GM13977 (cell line): ENCODE results near the gene PACSIN2.

Source experiments
- DNase-seq: peaks from one replicate; pipeline ENCODE4 v3.0.0; 2012; ENCODE audit warnings: low spot score
- in situ Hi-C: fragments of 300-500 bp; cut with MboI; formaldehyde crosslinking; loops from one replicate; pipeline ENCODE4 v1.12.0; 2022; ENCODE audit warnings: low sequenced_read_pairs, low pct_unique_long_range_greater_than_20kb, mixed read lengths, inconsistent platforms; ENCODE audit not compliant: unreplicated experiment
- TF ChIP-seq, protein P1 (sequence below): IDR thresholded peaks from 2 replicates; pipeline ENCODE4 v1.5.1; 2012; ENCODE audit warnings: mild to moderate bottlenecking, control low read depth; ENCODE audit not compliant: insufficient read depth; ENCODE audit errors: extremely low read depth, missing control alignments

The PACSIN2 gene

DNA sequence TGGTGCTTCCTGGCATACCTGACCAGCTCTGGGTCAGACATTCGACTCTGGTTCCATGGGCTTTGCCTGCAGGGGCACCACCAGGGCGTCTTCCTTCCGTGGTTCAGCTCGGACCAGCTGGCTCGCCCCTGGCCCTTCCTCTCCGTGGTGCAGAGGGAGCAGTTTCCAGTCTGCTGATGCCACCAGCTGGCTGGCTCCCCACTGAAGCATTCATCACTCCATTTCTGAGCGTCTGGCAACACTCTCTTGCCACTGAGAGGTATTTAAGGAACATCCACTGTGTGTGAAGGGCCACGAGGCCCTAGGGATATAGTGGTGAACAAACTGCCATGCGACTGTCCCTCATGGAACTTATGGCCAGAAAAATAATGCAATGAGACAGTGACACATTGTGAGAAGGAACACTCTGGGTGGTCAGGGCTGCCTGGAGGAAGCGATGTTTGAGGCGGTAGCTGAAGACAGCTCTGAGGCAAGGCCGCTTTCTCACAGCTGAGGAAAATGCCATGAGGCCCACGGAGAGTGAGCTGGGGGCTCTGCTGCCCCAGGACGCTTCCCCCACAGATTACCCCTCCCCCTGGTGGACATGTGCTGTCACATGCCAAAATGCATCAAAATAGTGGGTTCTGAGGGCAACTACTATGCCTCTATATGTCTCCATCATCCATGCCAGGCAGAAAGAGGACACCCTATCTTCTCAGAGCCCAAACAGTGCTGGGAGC lies 113.0 kb downstream of the PACSIN2 start:
- DNase-seq = no peak
- in situ Hi-C loops = no loop called here
- TF ChIP-seq, protein P1, sequence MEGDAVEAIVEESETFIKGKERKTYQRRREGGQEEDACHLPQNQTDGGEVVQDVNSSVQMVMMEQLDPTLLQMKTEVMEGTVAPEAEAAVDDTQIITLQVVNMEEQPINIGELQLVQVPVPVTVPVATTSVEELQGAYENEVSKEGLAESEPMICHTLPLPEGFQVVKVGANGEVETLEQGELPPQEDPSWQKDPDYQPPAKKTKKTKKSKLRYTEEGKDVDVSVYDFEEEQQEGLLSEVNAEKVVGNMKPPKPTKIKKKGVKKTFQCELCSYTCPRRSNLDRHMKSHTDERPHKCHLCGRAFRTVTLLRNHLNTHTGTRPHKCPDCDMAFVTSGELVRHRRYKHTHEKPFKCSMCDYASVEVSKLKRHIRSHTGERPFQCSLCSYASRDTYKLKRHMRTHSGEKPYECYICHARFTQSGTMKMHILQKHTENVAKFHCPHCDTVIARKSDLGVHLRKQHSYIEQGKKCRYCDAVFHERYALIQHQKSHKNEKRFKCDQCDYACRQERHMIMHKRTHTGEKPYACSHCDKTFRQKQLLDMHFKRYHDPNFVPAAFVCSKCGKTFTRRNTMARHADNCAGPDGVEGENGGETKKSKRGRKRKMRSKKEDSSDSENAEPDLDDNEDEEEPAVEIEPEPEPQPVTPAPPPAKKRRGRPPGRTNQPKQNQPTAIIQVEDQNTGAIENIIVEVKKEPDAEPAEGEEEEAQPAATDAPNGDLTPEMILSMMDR = peak; percentile 33

DNA sequence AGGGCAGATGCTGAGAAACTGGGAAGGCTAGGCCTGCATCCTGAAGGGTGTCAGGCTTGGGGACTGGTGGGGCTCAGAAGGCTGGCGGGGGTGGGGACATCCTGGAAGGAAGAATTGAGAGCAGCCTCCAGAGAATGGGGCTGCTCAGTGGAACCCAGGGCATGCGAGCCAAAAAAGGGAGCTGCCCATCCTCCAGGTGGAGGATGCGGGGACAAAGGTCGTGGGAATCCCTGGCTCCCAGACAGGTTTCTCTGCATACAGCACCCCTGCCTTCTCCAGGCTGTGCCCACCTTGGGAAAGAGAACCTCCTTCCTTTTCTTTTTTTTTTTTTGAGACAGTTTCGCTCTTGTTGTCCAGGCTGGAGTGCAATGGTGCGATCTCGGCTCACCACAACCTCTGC lies 117.0 kb downstream of the PACSIN2 start:
- TF ChIP-seq, protein P1 = no peak
- DNase-seq = no peak
- in situ Hi-C loops = no loop called here

DNA sequence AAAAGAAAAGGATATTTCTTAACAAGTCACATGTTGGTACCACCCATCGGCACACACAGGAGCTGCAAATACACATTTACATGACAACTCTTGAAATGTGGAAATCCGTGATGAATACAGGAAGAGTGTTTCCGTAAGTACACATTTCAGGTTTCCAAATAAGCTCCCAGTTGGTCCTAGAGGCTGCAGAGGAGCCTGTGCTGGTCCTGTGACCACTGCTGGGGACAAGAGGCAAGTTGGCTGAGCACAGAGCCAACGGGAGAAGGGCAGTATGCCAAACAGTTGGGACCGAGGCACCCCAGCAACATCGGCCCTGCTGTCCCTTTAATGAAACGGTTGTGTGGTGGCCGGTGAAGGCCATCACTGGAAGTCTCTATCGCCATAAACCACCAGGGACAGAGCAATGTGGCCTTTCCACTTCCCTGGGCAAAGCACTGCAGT lies 119.4 kb downstream of the PACSIN2 start:
- DNase-seq = no peak
- TF ChIP-seq, protein P1 = no peak
- in situ Hi-C loops = no loop called here

DNA sequence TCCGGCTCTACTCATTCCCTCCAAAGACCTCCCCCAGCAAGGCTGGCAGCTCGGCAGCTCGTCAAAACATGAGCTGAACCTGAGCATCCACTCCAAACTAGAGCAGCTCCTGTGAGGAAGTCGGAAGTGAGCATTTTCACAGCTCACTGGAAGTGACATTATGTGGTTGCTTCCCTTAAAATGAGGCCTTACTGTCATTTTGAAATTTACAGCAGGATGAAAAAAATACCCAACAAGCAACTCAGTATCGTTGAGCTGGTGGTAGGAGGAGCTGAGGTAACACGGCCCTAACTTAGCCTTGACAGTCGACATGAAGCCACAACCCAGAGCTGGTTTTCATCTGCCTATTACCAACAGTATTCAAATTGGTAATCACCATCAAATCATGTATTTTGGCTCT lies 119.9 kb downstream of the PACSIN2 start:
- TF ChIP-seq, protein P1 = no peak
- DNase-seq = peak; percentile 71
- in situ Hi-C loops = no loop called here

DNA sequence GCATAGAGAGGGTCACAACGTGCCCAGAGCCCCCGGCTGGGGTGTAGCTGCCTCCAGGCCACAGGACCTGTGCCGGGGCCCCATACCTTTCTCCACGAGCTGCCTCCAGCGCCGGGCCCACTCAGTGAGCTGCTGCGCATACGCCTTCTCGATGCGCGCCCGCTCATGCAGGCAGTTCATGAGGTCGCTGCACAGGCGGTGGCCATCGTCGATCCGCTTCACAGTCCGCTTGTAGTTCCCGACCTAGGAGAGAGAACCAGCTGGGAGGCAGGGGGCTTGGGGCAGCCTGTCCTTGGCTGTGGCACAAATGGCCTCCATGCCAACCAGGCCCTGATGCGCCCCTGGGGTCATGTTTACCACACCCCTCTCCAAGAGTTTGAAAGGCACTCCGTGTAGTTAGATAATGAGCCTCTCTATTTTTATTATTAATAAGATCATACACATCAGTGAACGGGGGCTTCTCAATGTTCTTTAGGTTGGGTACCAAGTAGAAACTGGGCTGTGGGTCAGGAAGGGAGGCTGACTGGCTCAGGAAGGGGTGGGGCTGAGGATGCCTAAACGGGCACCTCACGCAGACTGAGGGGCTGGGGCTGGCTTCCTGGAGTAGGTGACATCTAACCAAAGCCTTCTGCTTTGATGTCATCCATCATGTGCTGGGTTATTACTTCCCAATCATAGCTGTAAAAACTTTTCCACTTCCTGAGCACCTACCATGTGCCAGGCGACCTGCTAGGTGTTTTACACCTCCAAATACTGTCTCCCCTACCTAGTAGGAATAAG lies 121.4 kb downstream of the PACSIN2 start:
- in situ Hi-C loops = no loop called here
- TF ChIP-seq, protein P1 = no peak
- DNase-seq = no peak

DNA sequence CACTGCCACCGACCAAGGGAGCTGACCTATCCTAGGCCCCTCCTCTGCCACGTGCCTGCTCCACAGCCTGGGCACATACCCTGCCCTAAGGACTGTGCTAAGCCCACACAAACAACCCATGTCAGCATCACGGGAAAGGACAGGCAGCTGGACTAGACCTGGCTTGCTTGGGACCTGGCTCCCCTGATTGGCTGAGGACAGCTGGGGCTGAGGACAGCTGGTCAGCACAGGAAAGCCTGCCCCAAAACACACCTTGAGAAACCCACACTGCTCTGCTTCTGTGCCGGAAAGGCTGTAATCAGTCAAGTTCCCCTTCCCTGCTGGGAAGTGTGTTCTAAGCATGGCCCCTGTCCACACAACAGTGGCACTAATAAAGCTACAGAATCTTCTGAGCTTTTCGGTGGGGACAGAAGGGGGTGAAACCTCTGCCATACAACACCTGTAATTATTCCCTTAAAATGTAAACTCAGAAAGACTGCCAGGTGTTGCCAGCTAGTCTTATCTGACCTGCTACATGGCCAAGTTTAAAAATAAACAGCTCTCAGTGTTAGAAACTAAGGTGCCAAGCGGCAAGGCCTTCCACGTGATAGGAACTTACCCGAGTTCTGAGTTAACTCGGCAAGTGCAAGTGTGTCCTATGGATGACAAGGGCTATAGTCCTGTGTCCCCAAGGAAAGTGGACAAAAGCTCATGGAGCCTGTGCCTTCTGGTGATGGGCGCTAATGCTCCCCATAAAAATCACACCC lies 122.2 kb downstream of the PACSIN2 start:
- TF ChIP-seq, protein P1 = no peak
- in situ Hi-C loops = no loop called here
- DNase-seq = no peak
